Uterus (tissue), 4 donors: Measurements from ENCODE around the gene HLCS. TPM values are rescaled to one million over a fixed set of nuclear protein-coding genes. Genes with fewer than 3 reads are reported as not detected.

Experiments
- DNase-seq, 2 donors: peaks; one replicate each; pipeline ENCODE4 v3.0.0-alpha.2; 2019 to 2020
- H3K27ac ChIP-seq, 2 donors: fragments of 200-600 bp; sonication (generic); 1 replicate in 1 of 2; 2 replicates in 1 of 2; pipeline ENCODE4 v1.5.1; 2016 to 2018
- H3K27me3 ChIP-seq, 2 donors: fragments of 200-600 bp; sonication (generic); one replicate each; pipeline ENCODE4 v1.5.1; 2018 to 2019; ENCODE audit warnings: control low read depth in 1 of 2
- H3K36me3 ChIP-seq, 2 donors: fragments of 200-600 bp; sonication (generic); one replicate each; pipeline ENCODE4 v1.5.1; 2019; ENCODE audit warnings: control low read depth in 1 of 2
- H3K4me1 ChIP-seq, 2 donors: fragments of 200-600 bp; sonication (generic); one replicate each; pipeline ENCODE4 v1.5.1; 2018 to 2019; ENCODE audit warnings: control low read depth in 1 of 2
- H3K4me3 ChIP-seq, 2 donors: fragments of 200-600 bp; sonication (generic); 1 replicate in 1 of 2; 2 replicates in 1 of 2; pipeline ENCODE4 v1.5.1; 2018 to 2019; ENCODE audit warnings: mild to moderate bottlenecking in 1 of 2
- H3K9me3 ChIP-seq, 2 donors: fragments of 200-600 bp; sonication (generic); one replicate each; pipeline ENCODE4 v1.5.1; 2019; ENCODE audit warnings: control low read depth in 1 of 2
- POLR2A ChIP-seq, 2 donors: fragments of 450-650 bp; IDR thresholded peaks; one replicate each; pipeline ENCODE4 v1.6.1; 2016; ENCODE audit warnings: antibody characterized with exemption in 2 of 2, mild to moderate bottlenecking in 1 of 2, moderate library complexity in 1 of 2
- intact Hi-C: fragments of 100-400 bp; cut with DNase I; formaldehyde crosslinking; loops from one replicate; pipeline ENCODE4 v1.15.1; 2023; ENCODE audit warnings: low total_unique reads
- total RNA-seq, 4 donors: library from RNA; depleted of rRNA in 3 of 4; stranded (reverse); fragments of >200 nt in 3 of 4; gene quantifications; one replicate each; pipeline versions ENCODE4 v1.1.0 to v1.2.4, GENCODE V29; 2014 to 2023
- TF ChIP-seq, protein P1 (sequence below), 4 experiments: fragments of 200-600 bp in 2 of 4; fragments of 450-650 bp in 2 of 4; sonication (generic) in 2 of 4; IDR thresholded peaks; one replicate each; pipeline ENCODE4 v1.5.1; 2016 to 2019; ENCODE audit warnings: antibody characterized with exemption in 4 of 4, mild to moderate bottlenecking in 2 of 4, moderate library complexity in 1 of 4
- donor health status: DM: yes; HTN: yes; CAD: no.

The HLCS gene
- total RNA-seq, 4 donors from 2014 or later, result 3.8 to 31.4 (median 15.4) TPM

DNA sequence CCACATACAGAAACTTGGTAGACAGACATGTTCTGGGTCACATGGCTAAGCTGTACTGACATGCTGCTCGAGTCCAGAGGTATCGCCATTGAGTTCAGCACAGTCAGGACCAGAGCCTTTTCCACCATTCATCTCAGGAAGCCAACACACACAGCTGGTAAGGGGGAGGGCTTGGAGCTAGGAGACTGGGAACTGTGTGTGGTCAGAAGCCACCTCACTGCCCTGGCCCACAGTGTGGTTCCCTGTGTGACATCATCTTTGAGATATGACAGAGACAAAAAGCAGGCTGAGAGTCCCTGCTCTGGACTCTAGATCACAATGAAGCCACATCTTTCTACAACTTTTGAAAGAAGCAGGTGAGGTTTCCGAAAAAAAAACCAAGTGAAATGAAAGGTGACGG is 160.4 kb downstream of the HLCS start:
- TF ChIP-seq POLR2A (IDR thresholded peaks at IDR 0.05), result no peak
- TF ChIP-seq, protein P1, sequence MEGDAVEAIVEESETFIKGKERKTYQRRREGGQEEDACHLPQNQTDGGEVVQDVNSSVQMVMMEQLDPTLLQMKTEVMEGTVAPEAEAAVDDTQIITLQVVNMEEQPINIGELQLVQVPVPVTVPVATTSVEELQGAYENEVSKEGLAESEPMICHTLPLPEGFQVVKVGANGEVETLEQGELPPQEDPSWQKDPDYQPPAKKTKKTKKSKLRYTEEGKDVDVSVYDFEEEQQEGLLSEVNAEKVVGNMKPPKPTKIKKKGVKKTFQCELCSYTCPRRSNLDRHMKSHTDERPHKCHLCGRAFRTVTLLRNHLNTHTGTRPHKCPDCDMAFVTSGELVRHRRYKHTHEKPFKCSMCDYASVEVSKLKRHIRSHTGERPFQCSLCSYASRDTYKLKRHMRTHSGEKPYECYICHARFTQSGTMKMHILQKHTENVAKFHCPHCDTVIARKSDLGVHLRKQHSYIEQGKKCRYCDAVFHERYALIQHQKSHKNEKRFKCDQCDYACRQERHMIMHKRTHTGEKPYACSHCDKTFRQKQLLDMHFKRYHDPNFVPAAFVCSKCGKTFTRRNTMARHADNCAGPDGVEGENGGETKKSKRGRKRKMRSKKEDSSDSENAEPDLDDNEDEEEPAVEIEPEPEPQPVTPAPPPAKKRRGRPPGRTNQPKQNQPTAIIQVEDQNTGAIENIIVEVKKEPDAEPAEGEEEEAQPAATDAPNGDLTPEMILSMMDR (IDR thresholded peaks at IDR 0.05), result no peak
- no peak for DNase-seq
- intact Hi-C loops, result no loop called here
- H3K27ac ChIP-seq, result no peak overlapping the region
- H3K4me3 ChIP-seq, result no peak overlapping the region
- no peaks in the 10 kb centered on the region for H3K27me3 ChIP-seq
- no peaks in the 10 kb centered on the region for H3K36me3 ChIP-seq
- no peaks in the 10 kb centered on the region for H3K4me1 ChIP-seq
- H3K9me3 ChIP-seq, result no peaks in the 10 kb centered on the region

DNA sequence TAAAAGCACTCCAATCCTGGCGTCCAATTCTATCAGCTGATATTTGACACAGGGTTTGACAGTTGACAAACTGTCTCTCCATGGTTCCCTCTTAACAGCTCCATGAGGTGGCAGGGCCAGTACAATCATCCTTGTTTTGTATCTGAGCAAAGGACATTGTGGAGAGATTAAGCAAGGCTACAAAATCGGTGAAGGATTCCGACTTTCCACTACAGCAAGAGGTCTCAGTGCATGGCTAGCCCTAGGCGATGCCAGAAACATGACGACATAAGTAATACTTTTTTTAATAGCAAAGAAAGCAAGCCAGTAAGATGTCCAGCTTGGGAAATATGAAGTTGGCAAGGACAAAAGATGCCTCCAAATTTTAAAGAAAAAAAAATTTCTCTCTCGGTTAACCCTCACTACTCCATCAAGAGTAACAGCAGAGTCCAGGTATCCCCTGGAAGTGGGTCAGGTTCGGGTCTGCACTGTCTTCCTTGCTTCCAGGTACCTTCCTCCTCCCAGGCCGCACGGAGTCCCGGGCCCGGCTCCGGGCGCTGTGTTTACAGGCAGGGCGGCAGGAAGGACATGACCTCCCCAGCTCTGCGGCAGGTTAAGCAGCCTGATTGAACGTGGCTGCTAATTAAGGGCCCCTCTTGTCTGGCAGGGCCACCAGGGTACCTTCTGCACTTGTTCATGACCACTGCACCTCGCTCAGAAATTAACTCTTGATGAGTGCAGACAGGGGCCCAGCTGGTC is 161.4 kb downstream of the HLCS start:
- TF ChIP-seq, protein P1 (IDR thresholded peaks at IDR 0.05), result no peak
- TF ChIP-seq POLR2A (IDR thresholded peaks at IDR 0.05), result no peak
- intact Hi-C loops, result no loop called here

DNA sequence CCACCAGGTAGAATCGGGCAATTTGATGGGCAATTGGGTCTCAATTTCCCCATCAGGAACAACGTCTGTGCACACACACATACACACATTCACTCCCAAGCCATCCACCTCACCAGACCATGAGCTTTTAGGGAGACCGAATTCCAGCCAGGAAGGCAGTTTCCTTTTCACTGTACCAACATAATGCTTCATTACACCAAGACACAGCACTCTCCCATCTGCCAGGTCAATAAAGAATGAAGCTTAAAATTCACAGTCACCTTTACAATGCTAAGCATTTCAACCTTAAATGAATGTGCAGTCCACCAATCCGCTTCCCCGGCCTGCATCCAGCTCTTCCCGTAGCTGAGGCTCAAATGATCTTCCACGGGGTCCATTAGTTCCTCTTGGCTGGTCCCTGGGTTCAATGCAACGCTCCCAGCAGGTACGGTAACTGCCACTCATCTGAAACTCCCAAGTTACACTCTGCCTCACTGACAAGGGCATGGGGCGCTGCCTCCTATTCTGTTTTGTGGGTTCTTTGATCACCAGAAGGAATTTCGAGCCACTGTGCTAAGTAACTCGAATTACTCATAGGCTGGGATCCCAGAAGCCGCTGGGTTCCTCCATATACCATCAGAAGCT is 162.5 kb downstream of the HLCS start:
- Histone ChIP-seq H3K4me1 (no peaks in the 10 kb centered on the region), H3K9me3 (no peaks in the 10 kb centered on the region), H3K27me3 (no peaks in the 10 kb centered on the region), H3K36me3 (no peaks in the 10 kb centered on the region), H3K27ac (no peak overlapping the region), H3K4me3 (no peak overlapping the region)
- TF ChIP-seq, protein P1 (IDR thresholded peaks at IDR 0.05), result no peak
- TF ChIP-seq POLR2A (IDR thresholded peaks at IDR 0.05), result no peak
- intact Hi-C loops, result no loop called here
- DNase-seq, result no peak

More for the DNA sequence above, 161.4 kb downstream of the HLCS start:
- Histone ChIP-seq H3K27me3 (no peaks in the 10 kb centered on the region), H3K27ac (no peak overlapping the region), H3K9me3 (no peaks in the 10 kb centered on the region), H3K36me3 (no peaks in the 10 kb centered on the region), H3K4me1 (no peaks in the 10 kb centered on the region), H3K4me3 (no peak overlapping the region)
- no peak for DNase-seq

DNA sequence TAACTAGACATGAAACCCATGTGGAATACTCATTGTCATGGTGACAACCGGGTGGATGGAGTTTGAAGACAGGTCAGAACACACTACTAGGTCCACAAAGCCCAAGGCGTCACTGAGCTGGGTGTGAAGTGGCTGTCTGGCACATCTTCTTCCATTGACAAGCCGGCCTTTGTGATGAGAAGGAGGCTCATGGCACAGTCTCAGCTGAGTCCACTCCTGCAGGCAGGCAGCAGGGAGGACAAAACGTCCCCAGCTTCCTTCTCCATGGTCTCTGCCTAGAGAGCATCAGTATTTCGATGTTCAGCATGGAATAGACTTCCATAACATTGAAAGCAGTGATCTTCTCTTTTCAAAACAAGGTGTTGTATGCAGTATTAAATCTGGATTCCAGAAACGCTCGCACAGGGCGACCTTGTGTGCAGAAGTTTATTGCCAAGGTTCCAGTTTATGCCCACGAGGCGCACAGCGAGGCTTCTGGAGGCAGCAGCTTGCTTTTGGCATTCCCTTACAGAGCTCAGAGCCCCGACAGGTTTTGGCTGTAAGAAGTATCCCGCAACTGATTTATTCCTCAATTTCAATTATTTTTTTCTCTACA is 163.3 kb downstream of the HLCS start:
- no peak overlapping the region for H3K4me3 ChIP-seq

More for the DNA sequence above, 163.3 kb downstream of the HLCS start:
- no peaks in the 10 kb centered on the region for H3K27me3 ChIP-seq
- H3K4me1 ChIP-seq, result no peaks in the 10 kb centered on the region
- TF ChIP-seq, protein P1 (IDR thresholded peaks at IDR 0.05), result no peak
- no peak for TF ChIP-seq POLR2A (IDR thresholded peaks at IDR 0.05)
- no peak for DNase-seq
- no peak overlapping the region for H3K27ac ChIP-seq
- no peaks in the 10 kb centered on the region for H3K36me3 ChIP-seq
- peaks cover 0 to 1% of the 10 kb centered on the region in 2 donors for H3K9me3 ChIP-seq
- intact Hi-C loops, result no loop called here
